Loucy (cell line): ENCODE results near the gene LPP.

Source experiments
- H2AFZ ChIP-seq: fragments of 200-600 bp; sonication (generic); 2 replicates; pipeline ENCODE4 v1.6.0; 2016; ENCODE audit warnings: antibody characterized with exemption, mild to moderate bottlenecking, low read length, moderate library complexity
- H3F3A ChIP-seq: fragments of 200-600 bp; 2 replicates; pipeline ENCODE4 v1.6.0; 2016; ENCODE audit warnings: antibody characterized with exemption, low read depth, mild to moderate bottlenecking
- H3K27me3 ChIP-seq: fragments of 200-600 bp; sonication (generic); 2 replicates; pipeline ENCODE4 v1.6.1; 2014; ENCODE audit warnings: low read length, mild to moderate bottlenecking; ENCODE audit not compliant: insufficient read depth, poor library complexity, severe bottlenecking
- H3K36me3 ChIP-seq: fragments of 200-600 bp; sonication (generic); 2 replicates; pipeline ENCODE4 v1.6.1; 2016; ENCODE audit warnings: low read length; ENCODE audit not compliant: insufficient read depth
- H3K4me1 ChIP-seq: fragments of 200-600 bp; sonication (generic); 2 replicates; pipeline ENCODE4 v1.5.1; 2014; ENCODE audit warnings: low read length, mild to moderate bottlenecking; ENCODE audit not compliant: insufficient read depth, poor library complexity, severe bottlenecking
- H3K4me2 ChIP-seq: fragments of 200-600 bp; sonication (generic); 2 replicates; pipeline ENCODE4 v1.6.0; 2014; ENCODE audit warnings: antibody characterized with exemption, low read length, low read depth, mild to moderate bottlenecking; ENCODE audit not compliant: poor library complexity, severe bottlenecking
- H3K4me3 ChIP-seq: fragments of 200-600 bp; sonication (generic); 2 replicates; pipeline ENCODE4 v1.5.1; 2014; ENCODE audit warnings: low read length, mild to moderate bottlenecking, mixed read lengths; ENCODE audit not compliant: poor library complexity, severe bottlenecking
- H3K79me2 ChIP-seq: fragments of 200-600 bp; sonication (generic); 2 replicates; pipeline ENCODE4 v1.6.1; 2014; ENCODE audit warnings: low read length; ENCODE audit not compliant: insufficient read depth
- H3K9ac ChIP-seq: fragments of 200-600 bp; sonication (generic); 2 replicates; pipeline ENCODE4 v1.6.0; 2014; ENCODE audit warnings: mild to moderate bottlenecking, low read depth, low read length, moderate library complexity; ENCODE audit not compliant: poor library complexity, severe bottlenecking
- H3K9me2 ChIP-seq: fragments of 200-600 bp; sonication (generic); replicated peaks from 2 replicates; pipeline ENCODE4 v1.6.1; 2016; ENCODE audit warnings: low read depth, low read length, mixed read lengths
- H3K9me3 ChIP-seq: fragments of 200-600 bp; sonication (generic); 2 replicates; pipeline ENCODE4 v1.6.1; 2014; ENCODE audit warnings: mild to moderate bottlenecking, antibody characterized with exemption, low read length, low read depth; ENCODE audit not compliant: insufficient read depth
- H4K20me1 ChIP-seq: fragments of 200-600 bp; sonication (generic); 2 replicates; pipeline ENCODE4 v1.6.0; 2014; ENCODE audit warnings: antibody characterized with exemption, low read length, mild to moderate bottlenecking; ENCODE audit not compliant: insufficient read depth, poor library complexity, severe bottlenecking
- EZH2phosphoT487 ChIP-seq: fragments of 200-600 bp; IDR thresholded peaks from 2 replicates; pipeline ENCODE4 v1.6.1; 2018; ENCODE audit warnings: antibody characterized with exemption, mild to moderate bottlenecking, moderate library complexity, borderline replicate concordance
- TF ChIP-seq, protein P1 (sequence below): fragments of 200-600 bp; sonication (generic); conservative IDR thresholded peaks from 2 replicates; pipeline ENCODE4 v1.5.1; 2014; ENCODE audit warnings: mild to moderate bottlenecking, antibody characterized with exemption, low read length

LPP gene

DNA sequence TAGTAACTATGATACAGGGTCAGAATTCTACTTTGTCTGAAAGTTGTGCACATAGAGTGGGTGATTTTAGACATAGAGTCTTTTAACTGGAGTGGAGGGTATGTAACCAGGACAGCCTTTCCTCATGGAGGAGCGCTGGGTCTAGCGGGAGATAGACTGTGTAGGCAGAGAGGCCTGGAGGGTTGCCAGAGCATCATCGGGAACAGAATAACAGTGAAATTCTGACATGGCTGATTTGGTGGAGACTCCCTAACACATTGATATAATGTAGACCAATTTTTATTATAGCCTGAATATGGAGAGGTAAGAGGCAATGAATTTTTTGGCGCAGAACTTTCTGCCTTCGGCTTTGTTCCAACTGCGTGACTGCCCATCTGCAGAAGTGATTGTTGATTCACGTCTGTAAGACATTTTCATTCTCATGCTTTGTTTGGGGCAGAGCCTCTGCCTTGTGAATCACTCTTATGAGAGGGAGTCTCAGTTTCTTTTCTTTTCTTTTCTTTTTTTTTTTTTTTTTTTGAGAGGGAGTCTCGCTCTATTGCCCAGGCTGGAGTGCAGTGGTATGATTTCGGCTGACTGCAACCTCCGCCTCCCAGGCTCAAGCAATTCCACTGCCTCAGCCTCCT, 16.0 kb downstream of the LPP start:
- Histone ChIP-seq H3K79me2 (peaks cover 57% of the 10 kb centered on the region), H3K4me3 (no peak overlapping the region), H3K4me2 (no peak overlapping the region), H2AFZ (no peak overlapping the region), H3K4me1 (peaks cover 24% of the 10 kb centered on the region), H3K9me3 (no peaks in the 10 kb centered on the region), H3K9ac (no peak overlapping the region), H3K36me3 (no peaks in the 10 kb centered on the region), H3K27me3 (no peaks in the 10 kb centered on the region), H3K9me2 (no peaks in the 10 kb centered on the region), H3F3A (no peaks in the 10 kb centered on the region), H4K20me1 (no peaks in the 10 kb centered on the region)
- TF ChIP-seq EZH2phosphoT487, result no peak
- TF ChIP-seq, protein P1, sequence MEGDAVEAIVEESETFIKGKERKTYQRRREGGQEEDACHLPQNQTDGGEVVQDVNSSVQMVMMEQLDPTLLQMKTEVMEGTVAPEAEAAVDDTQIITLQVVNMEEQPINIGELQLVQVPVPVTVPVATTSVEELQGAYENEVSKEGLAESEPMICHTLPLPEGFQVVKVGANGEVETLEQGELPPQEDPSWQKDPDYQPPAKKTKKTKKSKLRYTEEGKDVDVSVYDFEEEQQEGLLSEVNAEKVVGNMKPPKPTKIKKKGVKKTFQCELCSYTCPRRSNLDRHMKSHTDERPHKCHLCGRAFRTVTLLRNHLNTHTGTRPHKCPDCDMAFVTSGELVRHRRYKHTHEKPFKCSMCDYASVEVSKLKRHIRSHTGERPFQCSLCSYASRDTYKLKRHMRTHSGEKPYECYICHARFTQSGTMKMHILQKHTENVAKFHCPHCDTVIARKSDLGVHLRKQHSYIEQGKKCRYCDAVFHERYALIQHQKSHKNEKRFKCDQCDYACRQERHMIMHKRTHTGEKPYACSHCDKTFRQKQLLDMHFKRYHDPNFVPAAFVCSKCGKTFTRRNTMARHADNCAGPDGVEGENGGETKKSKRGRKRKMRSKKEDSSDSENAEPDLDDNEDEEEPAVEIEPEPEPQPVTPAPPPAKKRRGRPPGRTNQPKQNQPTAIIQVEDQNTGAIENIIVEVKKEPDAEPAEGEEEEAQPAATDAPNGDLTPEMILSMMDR, result no peak

DNA sequence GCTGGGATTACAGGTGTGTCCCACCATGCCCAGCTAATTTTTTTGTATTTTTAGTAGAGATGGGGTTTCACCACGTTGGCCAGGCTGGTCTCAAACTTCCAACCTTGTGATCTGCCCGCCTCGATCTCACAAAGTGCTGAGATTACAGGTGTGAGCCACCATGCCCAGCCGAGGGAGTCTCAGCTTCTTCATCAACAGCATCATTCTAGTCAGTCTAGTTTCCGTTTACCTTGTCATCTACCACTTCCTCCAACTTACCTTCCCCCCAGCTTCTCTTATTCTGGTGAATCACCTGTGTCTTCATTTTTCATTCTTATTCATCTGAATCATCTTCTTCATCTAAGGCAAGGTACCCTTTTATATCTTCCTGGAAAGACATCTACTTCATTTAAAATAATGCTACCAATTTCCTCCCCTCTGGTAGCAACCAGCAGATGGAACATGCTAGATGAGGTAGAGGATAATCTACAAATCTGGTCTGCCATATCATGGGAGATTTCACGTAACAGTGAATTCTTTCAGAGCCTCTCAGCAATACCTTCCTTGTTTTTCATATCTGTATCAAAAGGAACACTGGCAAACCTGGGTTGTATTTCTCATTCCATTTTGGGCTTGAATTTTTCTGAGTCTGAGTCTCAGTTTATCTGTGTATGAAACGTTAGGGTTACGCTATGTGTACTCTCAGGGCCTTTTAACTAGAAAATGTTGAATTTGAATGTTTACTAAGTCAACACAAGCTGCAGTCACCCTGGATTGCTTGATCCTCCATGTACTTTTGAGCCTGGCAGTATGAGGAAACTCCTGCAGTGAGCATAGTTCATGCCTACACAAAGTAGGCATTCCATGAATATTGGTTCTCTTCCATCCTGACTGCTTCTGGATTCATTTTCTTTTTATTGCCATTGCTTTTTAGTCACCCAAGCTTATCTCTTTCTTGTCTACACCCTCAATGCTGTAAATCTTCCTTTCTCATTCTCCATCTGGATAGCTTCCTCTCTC, 16.8 kb downstream of the LPP start:
- Histone ChIP-seq H3K36me3 (no peaks in the 10 kb centered on the region), H3K9me2 (no peaks in the 10 kb centered on the region), H3K27me3 (no peaks in the 10 kb centered on the region), H3K4me2 (no peak overlapping the region), H3F3A (no peaks in the 10 kb centered on the region), H3K4me3 (no peak overlapping the region), H2AFZ (no peak overlapping the region), H3K4me1 (peaks cover 19% of the 10 kb centered on the region), H4K20me1 (no peaks in the 10 kb centered on the region), H3K79me2 (peaks cover 62% of the 10 kb centered on the region), H3K9ac (no peak overlapping the region), H3K9me3 (no peaks in the 10 kb centered on the region)
- no peak for TF ChIP-seq EZH2phosphoT487
- TF ChIP-seq, protein P1, result no peak

GRCh38 chr3:188171682-188172467, 17.9 kb downstream of the LPP start:
- Histone ChIP-seq H2AFZ (no peak overlapping the region), H3K27me3 (no peaks in the 10 kb centered on the region), H3K4me1 (peaks cover 15% of the 10 kb centered on the region), H3K4me2 (no peak overlapping the region), H3F3A (no peaks in the 10 kb centered on the region), H3K9me3 (no peaks in the 10 kb centered on the region), H3K4me3 (no peak overlapping the region), H3K36me3 (no peaks in the 10 kb centered on the region), H3K9ac (no peak overlapping the region), H3K79me2 (peaks cover 63% of the 10 kb centered on the region), H4K20me1 (no peaks in the 10 kb centered on the region), H3K9me2 (no peaks in the 10 kb centered on the region)
- TF ChIP-seq EZH2phosphoT487, result no peak
- TF ChIP-seq, protein P1, result no peak
